ENCODE results near the gene ADD1. TPM values are rescaled to one million over a fixed set of nuclear protein-coding genes. Genes with fewer than 3 reads are reported as not detected.

ADD1 gene
- total and polyA plus RNA-seq, 4 experiments from 2014 or later = 159 to 293 (median 230) TPM

- intact Hi-C loops (cut with micrococcal nuclease) = loop anchor here (1.0 to 5.0 kb wide), 10 partner anchors 18 to 1250 kb away; partner anchors contain the start of genes ADD1, CFAP99, HTT and HTT-AS
- H3K36me3 Mint-ChIP-seq = peaks cover 8 to 30% of the 10 kb centered on the region in 2 donors
These were observed 119.0 kb downstream of the ADD1 start for GRCh38 chr4:2962614-2963174.

DNA sequence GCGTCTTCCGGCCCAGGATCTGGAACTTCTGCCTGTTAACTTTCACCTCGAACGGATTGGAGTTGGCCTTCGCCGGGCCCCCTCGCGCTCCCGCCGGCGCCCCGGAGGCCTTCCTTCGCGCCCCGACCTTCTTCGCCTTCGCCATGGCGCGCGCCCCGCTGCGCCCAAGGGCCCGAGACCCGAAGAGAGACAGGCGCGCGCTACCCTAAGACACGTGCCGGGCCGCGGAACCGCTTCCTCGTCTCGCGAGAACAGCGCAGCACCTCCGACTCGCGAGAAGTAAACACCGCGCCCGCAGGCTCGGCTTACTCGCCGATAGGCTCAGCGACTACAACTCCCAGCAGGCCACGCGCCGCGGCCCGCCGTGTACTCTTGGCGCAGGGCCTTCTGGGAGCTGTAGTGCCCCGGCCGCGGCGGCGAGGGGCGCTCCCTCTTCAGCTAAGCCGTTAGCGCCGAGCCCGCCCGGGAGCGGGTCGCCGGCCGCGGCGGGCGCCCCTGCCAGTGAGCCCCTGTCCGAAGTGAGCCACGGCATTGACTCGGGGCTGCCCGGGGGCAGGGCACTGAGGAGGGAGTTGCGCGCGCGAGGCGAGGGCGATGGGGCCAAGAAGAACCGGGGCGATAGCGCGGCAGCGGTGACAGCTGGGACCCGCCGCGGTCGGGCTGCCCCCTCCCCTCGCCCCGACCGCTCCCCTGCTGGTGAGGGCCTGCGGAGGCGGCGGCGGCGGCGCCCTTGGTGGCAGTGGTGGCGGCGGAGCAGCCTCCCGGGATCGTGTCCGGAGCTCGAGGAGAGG is 119.7 kb downstream of the ADD1 start, which contains the start of the genes GRK4 and NOP14:
TSS of gene GRK4 (plus strand) at position 397 of the 791 bp plus-strand sequence. CDS start 500 bp downstream, outside the sequence.
TSS of gene NOP14 (minus strand) at position 232 of the 791 bp plus-strand sequence. CDS start at position 145, 87 bp downstream.
- peaks cover 28 to 54% (median 36%) of the 10 kb centered on the region in 4 donors for H3K4me1 Mint-ChIP-seq
- no peaks in the 10 kb centered on the region for H3K27me3 Mint-ChIP-seq
- intact Hi-C loops (cut with micrococcal nuclease) = loop anchor here (1.0 to 5.0 kb wide), 10 partner anchors 19 to 1251 kb away; partner anchors contain the start of genes ADD1, CFAP99, HTT and HTT-AS
- no peaks in the 10 kb centered on the region for H3K9me3 Mint-ChIP-seq
- Histone ChIP-seq H3K27me3 (ENCODE audit: insufficient read depth, low read length) (no peaks in the 10 kb centered on the region), H3K36me3 (ENCODE audit: insufficient read depth, low read length) (peaks cover 5% of the 10 kb centered on the region), H3K9me3 (ENCODE audit: control insufficient read depth in 1 of 2, low read length in 2 of 2) (no peaks in the 10 kb centered on the region), H3K27ac (ENCODE audit: low read depth, low read length) (peak within 1 kb of the TSS; percentile 83), H3K4me1 (ENCODE audit: insufficient read depth, low read length) (peaks cover 42% of the 10 kb centered on the region), H3K4me3 (ENCODE audit: low read length in 2 of 2) (peak within 1 kb of the TSS; percentile 39 to 68)
- ChIA-PET POLR2A (ENCODE audit: partially characterized antibody) (interaction anchor here (0.7 to 6.2 kb wide), 27 partner anchors 9 to 1093 kb away, joined by 3 to 82 read pairs (median 4); partner anchors contain the start of genes FAM193A, HTT, HTT-AS and MXD4), CTCF (ENCODE audit: partially characterized antibody) (interaction anchor here (1.0 to 4.2 kb wide), 9 partner anchors 10 to 204 kb away, joined by 3 to 28 read pairs (median 5); no protein-coding TSS in a partner anchor)
- H3K4me3 Mint-ChIP-seq = peak within 1 kb of the TSS; percentile 78 to 93 (median 91)
- peaks cover 3 to 24% of the 10 kb centered on the region in 2 donors for H3K36me3 Mint-ChIP-seq
- DNase-seq = peak; percentile 95 to 98 (median 98)
- H3K27ac Mint-ChIP-seq = peak within 1 kb of the TSS; percentile 91 to 95 (median 93)

More at GRCh38 chr4:2962614-2963174, 119.0 kb downstream of the ADD1 start:
- Histone ChIP-seq H3K9me3 (ENCODE audit: control insufficient read depth in 1 of 2, low read length in 2 of 2) (no peaks in the 10 kb centered on the region), H3K4me1 (ENCODE audit: insufficient read depth, low read length) (peaks cover 48% of the 10 kb centered on the region), H3K36me3 (ENCODE audit: insufficient read depth, low read length) (peaks cover 12% of the 10 kb centered on the region), H3K27me3 (ENCODE audit: insufficient read depth, low read length) (no peaks in the 10 kb centered on the region), H3K4me3 (ENCODE audit: low read length in 2 of 2) (peak overlapping the region; percentile 39 to 68), H3K27ac (ENCODE audit: low read depth, low read length) (peak overlapping the region; percentile 83)
- ChIA-PET CTCF (ENCODE audit: partially characterized antibody) (interaction anchor here (1.1 to 4.2 kb wide), 8 partner anchors 9 to 199 kb away, joined by 3 to 28 read pairs (median 8); no protein-coding TSS in a partner anchor), POLR2A (ENCODE audit: partially characterized antibody) (interaction anchor here (0.6 to 6.2 kb wide), 20 partner anchors 10 to 1092 kb away, joined by 3 to 82 read pairs (median 5); partner anchors contain the start of genes FAM193A, HTT, HTT-AS and MXD4)
- H3K4me3 Mint-ChIP-seq = peak overlapping the region; percentile 78 to 93 (median 90)
- H3K4me1 Mint-ChIP-seq = peaks cover 30 to 60% (median 41%) of the 10 kb centered on the region in 4 donors
- no peak for DNase-seq
- peak overlapping the region; percentile 91 to 95 (median 93) for H3K27ac Mint-ChIP-seq
- no peaks in the 10 kb centered on the region for H3K27me3 Mint-ChIP-seq
- no peaks in the 10 kb centered on the region for H3K9me3 Mint-ChIP-seq

DNA sequence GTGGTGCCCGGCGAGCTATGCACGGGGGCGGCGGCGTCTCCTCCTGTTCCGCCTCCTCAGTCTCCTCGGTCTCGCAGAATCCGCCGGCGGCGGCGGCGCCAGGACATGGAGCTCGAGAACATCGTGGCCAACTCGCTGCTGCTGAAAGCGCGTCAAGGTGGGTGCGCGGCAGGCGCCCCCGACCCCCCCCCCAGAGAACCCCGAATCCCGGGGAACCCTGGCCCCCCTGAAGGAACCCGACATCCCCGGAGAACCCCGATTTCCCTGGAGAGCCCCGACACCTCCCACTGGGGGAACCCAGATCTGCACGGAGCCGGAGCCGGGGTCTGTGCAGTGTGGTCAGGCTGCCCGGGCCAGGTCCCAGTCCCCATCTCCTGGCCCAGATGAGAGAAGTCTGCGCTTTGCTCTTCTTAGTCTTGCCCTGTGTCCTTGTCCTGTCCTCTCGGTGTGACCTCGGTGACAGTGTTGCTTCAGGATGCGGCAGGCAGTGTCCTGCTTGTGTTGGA is 120.4 kb downstream of the ADD1 start:
- Mint-ChIP-seq H3K27ac (peak overlapping the region; percentile 76 to 93 (median 86)), H3K4me1 (peaks cover 22 to 47% (median 30%) of the 10 kb centered on the region in 4 donors)
- POLR2A ChIA-PET (ENCODE audit: partially characterized antibody) = interaction anchor here (0.7 to 6.2 kb wide), 24 partner anchors 9 to 702 kb away, joined by 3 to 82 read pairs (median 4); partner anchors contain the start of genes FAM193A, HTT, HTT-AS and MXD4

DNA sequence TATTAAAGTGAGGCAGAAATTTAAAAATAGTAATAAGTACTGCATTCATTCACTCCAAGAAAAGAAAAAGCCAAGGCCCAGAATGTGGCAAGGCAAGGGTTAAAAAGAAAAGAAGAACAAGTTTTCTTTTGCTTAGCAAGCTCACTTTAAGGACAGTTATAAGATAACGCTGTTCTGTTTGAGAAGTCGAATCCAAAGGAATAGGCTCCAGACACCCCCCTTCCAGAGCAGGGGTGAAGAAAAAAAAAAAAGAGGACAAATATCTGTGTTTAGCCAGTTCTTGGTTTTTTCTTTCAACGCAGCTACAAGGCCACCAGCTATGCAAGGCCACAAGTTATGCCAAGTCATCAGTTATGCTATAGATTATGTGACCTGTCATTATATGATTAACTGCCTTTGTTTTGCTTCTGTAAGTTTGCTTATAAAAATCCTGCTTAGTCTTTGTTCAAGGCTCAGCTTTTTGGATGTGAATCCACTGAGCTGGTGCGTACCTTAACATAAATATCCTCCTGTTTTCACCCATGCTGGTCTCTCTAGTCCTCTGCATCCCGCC is 121.1 kb downstream of the ADD1 start:
- Histone ChIP-seq H3K27ac (ENCODE audit: low read depth, low read length) (no peak overlapping the region), H3K4me1 (ENCODE audit: insufficient read depth, low read length) (peaks cover 33% of the 10 kb centered on the region), H3K4me3 (ENCODE audit: low read length in 2 of 2) (peak overlapping the region; percentile 29 to 68), H3K27me3 (ENCODE audit: insufficient read depth, low read length) (no peaks in the 10 kb centered on the region), H3K36me3 (ENCODE audit: insufficient read depth, low read length) (no peaks in the 10 kb centered on the region), H3K9me3 (ENCODE audit: control insufficient read depth in 1 of 2, low read length in 2 of 2) (no peaks in the 10 kb centered on the region)
- Mint-ChIP-seq H3K27ac (peak overlapping the region in 6 of 7 donors; percentile 76 to 89 (median 85)), H3K4me3 (peak overlapping the region; percentile 78 to 93 (median 89)), H3K36me3 (peaks cover 0 to 13% of the 10 kb centered on the region in 2 donors), H3K4me1 (peaks cover 18 to 40% (median 24%) of the 10 kb centered on the region in 4 donors), H3K9me3 (no peaks in the 10 kb centered on the region), H3K27me3 (no peaks in the 10 kb centered on the region)
- intact Hi-C loops (cut with micrococcal nuclease) = loop anchor here (5.0 kb wide), 2 partner anchors 83 to 1252 kb away; partner anchors contain the start of gene SLBP
- ChIA-PET POLR2A (ENCODE audit: partially characterized antibody) (interaction anchor here (1.6 to 2.1 kb wide), 2 partner anchors 127 to 429 kb away, joined by 8 to 9 read pairs; partner anchors contain the start of gene FAM193A), CTCF (ENCODE audit: partially characterized antibody) (interaction anchor here (2.0 to 4.2 kb wide), 3 partner anchors 12 to 14 kb away, joined by 9 to 28 read pairs (median 10); no protein-coding TSS in a partner anchor)
- DNase-seq = no peak

More for the DNA sequence above, 120.4 kb downstream of the ADD1 start:
- Mint-ChIP-seq H3K4me3 (peak overlapping the region; percentile 78 to 93 (median 89)), H3K36me3 (peaks cover 0 to 18% of the 10 kb centered on the region in 2 donors), H3K27me3 (no peaks in the 10 kb centered on the region), H3K9me3 (no peaks in the 10 kb centered on the region)
- DNase-seq = no peak
- no peaks in the 10 kb centered on the region for H3K9me3 ChIP-seq (ENCODE audit: control insufficient read depth in 1 of 2, low read length in 2 of 2)
- intact Hi-C loops (cut with micrococcal nuclease) = loop anchor here (1.0 to 5.0 kb wide), 10 partner anchors 19 to 1252 kb away; partner anchors contain the start of genes ADD1, CFAP99, HTT and HTT-AS
- peak overlapping the region; percentile 83 for H3K27ac ChIP-seq (ENCODE audit: low read depth, low read length)
- H3K27me3 ChIP-seq (ENCODE audit: insufficient read depth, low read length) = no peaks in the 10 kb centered on the region
- H3K36me3 ChIP-seq (ENCODE audit: insufficient read depth, low read length) = no peaks in the 10 kb centered on the region
- H3K4me1 ChIP-seq (ENCODE audit: insufficient read depth, low read length) = peaks cover 36% of the 10 kb centered on the region
- CTCF ChIA-PET (ENCODE audit: partially characterized antibody) = interaction anchor here (1.0 to 4.2 kb wide), 5 partner anchors 11 to 205 kb away, joined by 3 to 28 read pairs (median 5); no protein-coding TSS in a partner anchor
- H3K4me3 ChIP-seq (ENCODE audit: low read length in 2 of 2) = peak overlapping the region; percentile 29 to 68

- CTCF ChIA-PET (ENCODE audit: partially characterized antibody) = interaction anchor here (2.5 to 4.2 kb wide), 2 partner anchors 12 to 13 kb away, joined by 9 to 28 read pairs; no protein-coding TSS in a partner anchor
- no peaks in the 10 kb centered on the region for H3K9me3 ChIP-seq (ENCODE audit: control insufficient read depth in 1 of 2, low read length in 2 of 2)
- H3K36me3 ChIP-seq (ENCODE audit: insufficient read depth, low read length) = no peaks in the 10 kb centered on the region
- H3K27ac ChIP-seq (ENCODE audit: low read depth, low read length) = no peak overlapping the region
- H3K27me3 ChIP-seq (ENCODE audit: insufficient read depth, low read length) = no peaks in the 10 kb centered on the region
- no peak for DNase-seq
- no peaks in the 10 kb centered on the region for H3K27me3 Mint-ChIP-seq
- H3K36me3 Mint-ChIP-seq = peaks cover 0 to 12% of the 10 kb centered on the region in 2 donors
- no peaks in the 10 kb centered on the region for H3K9me3 Mint-ChIP-seq
- POLR2A ChIA-PET (ENCODE audit: partially characterized antibody) = interaction anchor here (1.2 kb wide), 1 partner anchor 30 kb away, joined by 4 read pairs; no protein-coding TSS in a partner anchor
- intact Hi-C loops (cut with micrococcal nuclease) = no loop called here
- H3K4me3 Mint-ChIP-seq = peak overlapping the region; percentile 24 to 93 (median 84)
- H3K4me1 ChIP-seq (ENCODE audit: insufficient read depth, low read length) = peaks cover 29% of the 10 kb centered on the region
- H3K27ac Mint-ChIP-seq = peak overlapping the region in 3 of 7 donors; percentile 25 to 87 (median 64)
- H3K4me1 Mint-ChIP-seq = peaks cover 16 to 35% (median 21%) of the 10 kb centered on the region in 4 donors
- H3K4me3 ChIP-seq (ENCODE audit: low read length in 2 of 2) = no peak overlapping the region
These were observed 121.6 kb downstream of the ADD1 start for GRCh38 chr4:2965262-2965661.

GRCh38 chr4:2968381-2968780 is 124.7 kb downstream of the ADD1 start:
- Histone ChIP-seq H3K4me1 (ENCODE audit: insufficient read depth, low read length) (peaks cover 10% of the 10 kb centered on the region), H3K4me3 (ENCODE audit: low read length in 2 of 2) (no peak overlapping the region), H3K9me3 (ENCODE audit: control insufficient read depth in 1 of 2, low read length in 2 of 2) (no peaks in the 10 kb centered on the region), H3K36me3 (ENCODE audit: insufficient read depth, low read length) (no peaks in the 10 kb centered on the region), H3K27me3 (ENCODE audit: insufficient read depth, low read length) (no peaks in the 10 kb centered on the region), H3K27ac (ENCODE audit: low read depth, low read length) (no peak overlapping the region)
- ChIA-PET CTCF (ENCODE audit: partially characterized antibody) (interaction anchor here (1.6 to 2.1 kb wide), 2 partner anchors 10 to 14 kb away, joined by 3 to 9 read pairs; no protein-coding TSS in a partner anchor), POLR2A (ENCODE audit: partially characterized antibody) (no interaction called here)
- H3K4me1 Mint-ChIP-seq = peaks cover 3 to 10% (median 7%) of the 10 kb centered on the region in 4 donors
- peaks cover 0 to 2% of the 10 kb centered on the region in 2 donors for H3K27me3 Mint-ChIP-seq
- DNase-seq = no peak
- intact Hi-C loops (cut with micrococcal nuclease) = no loop called here
- H3K27ac Mint-ChIP-seq = peak overlapping the region in 1 of 7 donors; percentile 53
- H3K9me3 Mint-ChIP-seq = no peaks in the 10 kb centered on the region
- no peak overlapping the region for H3K4me3 Mint-ChIP-seq
- peaks cover 0 to 3% of the 10 kb centered on the region in 2 donors for H3K36me3 Mint-ChIP-seq
